Naive thymus-derived CD4-positive, alpha-beta T cell (primary cell): ENCODE measurements around the gene FRRS1. TPM values are rescaled to one million over a fixed set of nuclear protein-coding genes. Genes with fewer than 3 reads are reported as not detected.
A peak's percentile ranks its signal among the peaks of the same experiment; 100 is the strongest.

Experiments used
- ATAC-seq: fragments of 150-1000 bp; cut with Tn5 transposase; 2 replicates; pipeline ENCODE4 v1.10.0; 2021; ENCODE audit warnings: mild to moderate bottlenecking, moderate library complexity
- CTCF ChIA-PET: fragments of 350-600 bp; sonication (Branson Sonifier 250); formaldehyde crosslinking; loops from one replicate; lab custom pipeline; 2021; ENCODE audit warnings: antibody characterized with exemption; lab: Charles Lee
- POLR2A ChIA-PET: fragments of 350-600 bp; sonication (Branson Sonifier 250); formaldehyde crosslinking; loops from one replicate; lab custom pipeline; 2021; ENCODE audit warnings: antibody characterized with exemption, inconsistent platforms; lab: Charles Lee
- DNase-seq, 9 donors: peaks; one replicate each; pipeline versions ENCODE4 v3.0.0 to v3.0.0-alpha.2; 2020 to 2022; ENCODE audit warnings: mixed read lengths in 1 of 9
- H3K27ac ChIP-seq: one replicate; pipeline ENCODE4 v1.7.0; 2013; ENCODE audit warnings: mild to moderate bottlenecking, low read depth, low read length, moderate library complexity
- H3K27me3 ChIP-seq, 2 donors: one replicate each; pipeline ENCODE4 v1.7.0; 2013; ENCODE audit warnings: low read length in 2 of 2, mild to moderate bottlenecking in 2 of 2, moderate library complexity in 2 of 2; ENCODE audit not compliant: control insufficient read depth in 2 of 2, insufficient read depth in 2 of 2
- H3K36me3 ChIP-seq, 3 experiments: 1 replicate in 2 of 3; 2 replicates in 1 of 3; pipeline ENCODE4 v1.7.0; 2013; ENCODE audit warnings: low read length in 3 of 3, mild to moderate bottlenecking in 3 of 3, moderate library complexity in 1 of 3; ENCODE audit not compliant: insufficient read depth in 3 of 3, control insufficient read depth in 2 of 3
- H3K4me1 ChIP-seq, 2 donors: one replicate each; pipeline ENCODE4 v1.7.0; 2013; ENCODE audit warnings: low read length in 2 of 2, mild to moderate bottlenecking in 2 of 2, moderate library complexity in 1 of 2; ENCODE audit not compliant: control insufficient read depth in 2 of 2, insufficient read depth in 2 of 2
- H3K4me3 ChIP-seq: 2 replicates; pipeline ENCODE4 v1.7.0; 2013; ENCODE audit warnings: mild to moderate bottlenecking, low read length
- H3K9me3 ChIP-seq, 3 experiments: 1 replicate in 2 of 3; 2 replicates in 1 of 3; pipeline ENCODE4 v1.7.0; 2013; ENCODE audit warnings: low read length in 3 of 3; ENCODE audit not compliant: control insufficient read depth in 2 of 3
- H3K27ac Mint-ChIP-seq, 9 donors: one replicate each; pipeline ENCODE4 v1.8.0; 2020 to 2022; ENCODE audit warnings: mixed read lengths in 9 of 9, mild to moderate bottlenecking in 8 of 9, moderate library complexity in 5 of 9, inconsistent platforms in 2 of 9
- H3K27me3 Mint-ChIP-seq, 5 donors: one replicate each; pipeline ENCODE4 v1.8.0; 2021 to 2022; ENCODE audit warnings: mixed read lengths in 5 of 5, mild to moderate bottlenecking in 1 of 5
- H3K36me3 Mint-ChIP-seq, 5 donors: one replicate each; pipeline ENCODE4 v1.8.0; 2020 to 2022; ENCODE audit warnings: mixed read lengths in 5 of 5, mild to moderate bottlenecking in 3 of 5, inconsistent platforms in 1 of 5
- H3K4me1 Mint-ChIP-seq, 7 donors: one replicate each; pipeline ENCODE4 v1.8.0; 2020 to 2022; ENCODE audit warnings: mixed read lengths in 7 of 7, mild to moderate bottlenecking in 3 of 7, inconsistent platforms in 1 of 7
- H3K4me3 Mint-ChIP-seq, 10 donors: one replicate each; pipeline ENCODE4 v1.8.0; 2020 to 2022; ENCODE audit warnings: mild to moderate bottlenecking in 10 of 10, mixed read lengths in 10 of 10, moderate library complexity in 6 of 10, inconsistent platforms in 2 of 10
- H3K9me3 Mint-ChIP-seq, 11 donors: one replicate each; pipeline ENCODE4 v1.8.0; 2020 to 2022; ENCODE audit warnings: mixed read lengths in 11 of 11, mild to moderate bottlenecking in 4 of 11, inconsistent platforms in 1 of 11, moderate library complexity in 1 of 11
- intact Hi-C, 2 donors: fragments of 100-400 bp; cut with micrococcal nuclease; formaldehyde crosslinking; loops; one replicate each; pipeline ENCODE4 v1.15.1; 2023
- polyA plus RNA-seq, 2 donors: library from polyadenylated mRNA; unstranded; fragments of 300-500 nt; fragmentation: Illumina TruSeq; gene quantifications; one replicate each; pipeline ENCODE4 v1.2.3, GENCODE V29; 2021
- total RNA-seq, 6 experiments: library from RNA in 5 of 6; stranded (reverse) in 5 of 6; gene quantifications; 1 replicate in 5 of 6; 2 replicates in 1 of 6; pipeline ENCODE4 v1.2.3 and lab custom pipeline; 2021 to 2026

The FRRS1 gene
- total and polyA plus RNA-seq, 7 experiments from 2014 or later: 0.10 to 1.4 (median 0.55) TPM; not detected in 1

GRCh38 chr1:99697580-99697979 is 68.9 kb downstream of the FRRS1 start:
- CTCF ChIA-PET: no interaction called here

GRCh38 chr1:99696616-99697015 is 69.8 kb downstream of the FRRS1 start:
- no peaks in the 10 kb centered on the region for H3K36me3 Mint-ChIP-seq
- intact Hi-C loops: no loop called here
- no peaks in the 10 kb centered on the region for H3K4me1 ChIP-seq
- no peaks in the 10 kb centered on the region for H3K9me3 ChIP-seq
- no peaks in the 10 kb centered on the region for H3K36me3 ChIP-seq
- H3K9me3 Mint-ChIP-seq: peaks cover 0 to 2% (median 0%) of the 10 kb centered on the region in 11 donors
- no peak for ATAC-seq
- H3K4me1 Mint-ChIP-seq: no peaks in the 10 kb centered on the region
- POLR2A ChIA-PET: no interaction called here
- DNase-seq: no peak
- peaks cover 0 to 4% of the 10 kb centered on the region in 2 donors for H3K27me3 ChIP-seq
- peaks cover 31 to 51% (median 46%) of the 10 kb centered on the region in 5 donors for H3K27me3 Mint-ChIP-seq
- CTCF ChIA-PET: no interaction called here
- no peak overlapping the region for H3K27ac ChIP-seq
- no peak overlapping the region for H3K4me3 Mint-ChIP-seq
- no peak overlapping the region for H3K27ac Mint-ChIP-seq
- H3K4me3 ChIP-seq: no peak overlapping the region

More at GRCh38 chr1:99697580-99697979, 68.9 kb downstream of the FRRS1 start:
- H3K4me3 Mint-ChIP-seq: no peak overlapping the region
- intact Hi-C loops: no loop called here
- no peaks in the 10 kb centered on the region for H3K36me3 Mint-ChIP-seq
- H3K4me1 ChIP-seq: no peaks in the 10 kb centered on the region
- no peak overlapping the region for H3K27ac Mint-ChIP-seq
- no peaks in the 10 kb centered on the region for H3K9me3 ChIP-seq
- peaks cover 0 to 4% of the 10 kb centered on the region in 2 donors for H3K27me3 ChIP-seq
- DNase-seq (no peak), ATAC-seq (no peak)
- H3K4me1 Mint-ChIP-seq: no peaks in the 10 kb centered on the region
- POLR2A ChIA-PET: no interaction called here
- H3K4me3 ChIP-seq: no peak overlapping the region
- peaks cover 34 to 48% (median 45%) of the 10 kb centered on the region in 5 donors for H3K27me3 Mint-ChIP-seq
- H3K27ac ChIP-seq: no peak overlapping the region
- H3K36me3 ChIP-seq: no peaks in the 10 kb centered on the region
- peaks cover 0 to 2% (median 0%) of the 10 kb centered on the region in 11 donors for H3K9me3 Mint-ChIP-seq

- POLR2A ChIA-PET: no interaction called here
- H3K27me3 Mint-ChIP-seq: peaks cover 22 to 45% (median 29%) of the 10 kb centered on the region in 5 donors
- no peaks in the 10 kb centered on the region for H3K4me1 Mint-ChIP-seq
- no peaks in the 10 kb centered on the region for H3K36me3 Mint-ChIP-seq
- peaks cover 0 to 6% of the 10 kb centered on the region in 2 donors for H3K27me3 ChIP-seq
- intact Hi-C loops: no loop called here
- no peaks in the 10 kb centered on the region for H3K9me3 Mint-ChIP-seq
- CTCF ChIA-PET: interaction anchor here (0.9 kb wide), 1 partner anchor 10 kb away, joined by 5 read pairs; no protein-coding TSS in a partner anchor
- DNase-seq: no peak
- H3K9me3 ChIP-seq: no peaks in the 10 kb centered on the region
- no peak overlapping the region for H3K4me3 ChIP-seq
- ATAC-seq: no peak
- no peak overlapping the region for H3K27ac ChIP-seq
- no peak overlapping the region for H3K27ac Mint-ChIP-seq
- H3K4me3 Mint-ChIP-seq: no peak overlapping the region
- no peaks in the 10 kb centered on the region for H3K36me3 ChIP-seq
- no peaks in the 10 kb centered on the region for H3K4me1 ChIP-seq
Measured at GRCh38 chr1:99691175-99691574, 75.3 kb downstream of the FRRS1 start.

- Histone ChIP-seq H3K27ac (no peak overlapping the region), H3K4me1 (no peaks in the 10 kb centered on the region), H3K36me3 (no peaks in the 10 kb centered on the region), H3K9me3 (no peaks in the 10 kb centered on the region), H3K4me3 (no peak overlapping the region), H3K27me3 (peaks cover 0 to 3% of the 10 kb centered on the region in 2 donors)
- intact Hi-C loops: loop anchor here (1.0 kb wide), 3 partner anchors 505 to 936 kb away; no protein-coding TSS in a partner anchor
- Mint-ChIP-seq H3K36me3 (no peaks in the 10 kb centered on the region), H3K9me3 (peaks cover 0 to 2% (median 0%) of the 10 kb centered on the region in 11 donors), H3K27me3 (peaks cover 0 to 16% (median 15%) of the 10 kb centered on the region in 5 donors), H3K4me3 (no peak overlapping the region), H3K27ac (no peak overlapping the region), H3K4me1 (no peaks in the 10 kb centered on the region)
- ATAC-seq (peak; percentile 61), DNase-seq (peak in 4 of 9 donors; percentile 6 to 22 (median 8))
- CTCF ChIA-PET: interaction anchor here (0.9 kb wide), 1 partner anchor 80 kb away, joined by 3 read pairs; no protein-coding TSS in a partner anchor
- POLR2A ChIA-PET: no interaction called here
Measured at GRCh38 chr1:99685516-99686180, 80.8 kb downstream of the FRRS1 start.

- Histone ChIP-seq H3K27me3 (peaks cover 0 to 3% of the 10 kb centered on the region in 2 donors), H3K9me3 (no peaks in the 10 kb centered on the region), H3K36me3 (no peaks in the 10 kb centered on the region), H3K4me1 (no peaks in the 10 kb centered on the region), H3K4me3 (no peak overlapping the region), H3K27ac (no peak overlapping the region)
- Mint-ChIP-seq H3K4me1 (no peaks in the 10 kb centered on the region), H3K27ac (no peak overlapping the region), H3K36me3 (no peaks in the 10 kb centered on the region), H3K4me3 (no peak overlapping the region), H3K27me3 (peaks cover 0 to 13% (median 10%) of the 10 kb centered on the region in 5 donors), H3K9me3 (peaks cover 0 to 2% (median 0%) of the 10 kb centered on the region in 11 donors)
- intact Hi-C loops: no loop called here
- DNase-seq (no peak), ATAC-seq (no peak)
- CTCF ChIA-PET: no interaction called here
- POLR2A ChIA-PET: no interaction called here
Measured at GRCh38 chr1:99682291-99682751, 84.1 kb downstream of the FRRS1 start.

- POLR2A ChIA-PET: no interaction called here
- intact Hi-C loops: no loop called here
Measured at GRCh38 chr1:99681583-99681982, 84.9 kb downstream of the FRRS1 start.

More at GRCh38 chr1:99681583-99681982, 84.9 kb downstream of the FRRS1 start:
- CTCF ChIA-PET: interaction anchor here (1.6 kb wide), 1 partner anchor 9 kb away, joined by 5 read pairs; no protein-coding TSS in a partner anchor
- no peak for DNase-seq
- no peaks in the 10 kb centered on the region for H3K36me3 ChIP-seq
- no peaks in the 10 kb centered on the region for H3K4me1 ChIP-seq
- no peak overlapping the region for H3K27ac ChIP-seq
- H3K4me3 Mint-ChIP-seq: no peak overlapping the region
- no peaks in the 10 kb centered on the region for H3K4me1 Mint-ChIP-seq
- peaks cover 0 to 3% of the 10 kb centered on the region in 2 donors for H3K27me3 ChIP-seq
- no peak overlapping the region for H3K4me3 ChIP-seq
- H3K36me3 Mint-ChIP-seq: no peaks in the 10 kb centered on the region
- peaks cover 0 to 2% (median 0%) of the 10 kb centered on the region in 11 donors for H3K9me3 Mint-ChIP-seq
- peaks cover 0 to 13% (median 9%) of the 10 kb centered on the region in 5 donors for H3K27me3 Mint-ChIP-seq
- H3K9me3 ChIP-seq: no peaks in the 10 kb centered on the region
- no peak overlapping the region for H3K27ac Mint-ChIP-seq
- ATAC-seq: no peak
